GM21526 (cell line): ENCODE measurements around the gene SCNN1A.
"Not testable (repeated sequence)": the region's sequence is repeated elsewhere in the genome, so short reads cannot be mapped to it uniquely, and the experiment has no call there.

Source experiments
- ATAC-seq: cut with Tn5 transposase; IDR thresholded peaks from one replicate; pipeline ENCODE4 v1.9.1; 2021; ENCODE audit warnings: moderate library complexity; ENCODE audit not compliant: unreplicated experiment, low FRiP score

The SCNN1A gene

DNA sequence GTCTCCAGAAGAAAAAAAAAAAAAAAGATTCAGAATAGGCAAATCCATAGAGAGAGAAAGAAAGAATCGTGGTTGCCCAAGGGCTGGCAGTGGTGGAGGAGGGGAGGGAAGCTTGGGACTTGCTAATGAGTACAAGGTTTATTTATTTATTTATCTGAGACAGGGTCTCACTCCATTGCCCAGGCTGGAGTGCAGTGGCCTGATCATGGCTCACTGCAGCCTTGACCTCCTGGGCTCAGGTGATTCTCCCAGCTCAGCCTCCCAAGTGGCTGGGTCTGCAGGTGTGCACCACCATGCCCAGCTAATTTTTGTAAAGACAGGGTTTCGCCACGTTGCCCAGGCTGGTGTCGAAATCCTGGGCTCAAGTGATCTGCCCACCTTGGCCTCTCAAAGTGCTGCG, 23.7 kb downstream of the SCNN1A start:
- ATAC-seq: no peak

DNA sequence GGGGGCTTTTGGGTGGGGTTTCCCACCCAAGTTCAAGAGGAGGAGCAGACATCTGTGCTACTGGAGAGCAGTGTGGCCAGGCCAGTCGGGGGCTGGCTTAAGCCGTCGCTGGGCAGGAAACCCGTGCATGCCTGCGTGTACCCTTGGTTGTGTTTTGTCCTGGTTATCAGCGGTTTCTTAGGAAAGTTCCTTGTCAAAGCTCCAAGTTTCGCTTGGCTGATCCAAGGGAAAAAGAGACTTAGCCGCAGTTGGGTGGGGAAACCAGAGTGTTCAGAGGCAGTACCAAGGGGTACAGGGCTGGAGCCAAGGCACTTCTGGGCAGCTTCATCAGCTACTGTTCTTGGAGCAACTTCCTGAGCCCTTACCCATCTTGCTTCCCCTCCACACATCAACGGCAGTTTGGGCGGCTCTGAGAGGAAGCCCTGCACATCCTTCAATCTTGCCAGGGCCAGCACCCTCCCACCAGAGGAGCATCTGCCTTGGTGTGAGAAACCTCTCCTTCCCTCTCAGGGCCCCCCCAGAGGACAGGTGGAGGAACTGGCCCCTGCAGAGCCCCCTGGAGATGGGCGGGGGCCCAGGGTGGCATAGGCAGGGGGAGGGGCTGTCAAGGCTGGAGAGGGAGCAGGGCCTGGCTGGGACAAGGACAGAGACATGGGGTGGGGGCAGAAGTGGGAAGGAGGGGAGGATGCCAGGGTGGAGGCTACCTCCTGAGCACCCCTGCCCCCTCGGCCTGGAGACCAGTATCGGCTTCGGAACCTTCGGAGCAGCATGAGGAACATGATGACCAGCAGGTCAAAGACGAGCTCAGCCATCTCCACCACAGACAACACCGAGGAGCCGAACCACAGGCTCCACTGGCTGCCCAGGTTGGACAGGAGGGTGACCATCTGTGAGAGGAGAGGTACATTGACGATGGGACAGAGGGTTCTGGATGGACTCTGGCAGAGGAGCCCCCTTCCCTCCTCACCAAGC, 27.7 kb downstream of the SCNN1A start:
- ATAC-seq: no peak

DNA sequence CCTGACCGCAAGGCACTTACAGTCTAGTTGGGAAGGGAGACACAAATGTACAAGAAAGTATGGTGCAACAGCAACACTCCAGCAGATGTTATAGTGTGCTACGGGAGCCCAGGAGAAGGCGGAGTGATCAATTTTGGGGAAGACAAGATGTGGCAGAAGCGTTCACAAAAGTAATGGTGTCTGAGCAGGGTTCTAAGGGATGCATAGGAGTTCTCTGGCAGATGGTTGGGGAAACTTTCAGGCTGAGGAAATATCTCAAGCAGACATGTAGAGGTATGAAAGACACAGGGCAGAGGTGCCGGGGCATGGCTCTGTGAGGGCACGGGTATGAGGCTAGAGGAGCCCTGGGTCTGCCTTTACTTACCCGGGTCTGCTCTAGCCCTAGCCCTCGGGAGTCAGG, 28.4 kb downstream of the SCNN1A start:
- ATAC-seq: no peak

DNA sequence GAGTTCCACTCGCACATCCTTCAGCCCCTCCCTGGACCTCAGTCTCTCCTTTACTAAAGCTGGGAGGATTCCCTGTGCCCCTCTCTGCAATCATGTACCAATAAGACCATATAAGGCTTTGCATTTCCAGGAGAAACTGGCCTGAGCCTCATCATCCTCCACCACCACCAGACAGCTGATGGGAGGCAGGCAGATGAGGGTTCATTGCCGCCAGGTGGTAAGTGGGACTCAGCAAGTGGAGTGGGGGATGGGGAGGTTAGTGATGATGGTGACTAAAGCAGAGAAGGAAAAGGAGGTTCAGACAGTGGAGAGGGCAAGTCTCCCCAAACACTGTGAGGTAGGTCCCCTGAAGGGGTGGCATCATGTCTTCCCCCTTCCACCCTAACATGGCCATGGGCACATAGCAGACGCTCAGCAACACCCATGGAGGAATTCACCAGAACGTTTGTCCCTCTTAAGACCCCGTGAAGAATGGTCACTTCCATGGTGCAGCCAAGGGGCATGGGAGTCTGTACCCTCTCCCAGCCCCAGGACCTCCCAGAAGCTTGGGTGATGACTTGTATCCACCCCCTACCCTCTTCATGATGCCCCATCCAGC, 29.0 kb downstream of the SCNN1A start:
- no peak for ATAC-seq

DNA sequence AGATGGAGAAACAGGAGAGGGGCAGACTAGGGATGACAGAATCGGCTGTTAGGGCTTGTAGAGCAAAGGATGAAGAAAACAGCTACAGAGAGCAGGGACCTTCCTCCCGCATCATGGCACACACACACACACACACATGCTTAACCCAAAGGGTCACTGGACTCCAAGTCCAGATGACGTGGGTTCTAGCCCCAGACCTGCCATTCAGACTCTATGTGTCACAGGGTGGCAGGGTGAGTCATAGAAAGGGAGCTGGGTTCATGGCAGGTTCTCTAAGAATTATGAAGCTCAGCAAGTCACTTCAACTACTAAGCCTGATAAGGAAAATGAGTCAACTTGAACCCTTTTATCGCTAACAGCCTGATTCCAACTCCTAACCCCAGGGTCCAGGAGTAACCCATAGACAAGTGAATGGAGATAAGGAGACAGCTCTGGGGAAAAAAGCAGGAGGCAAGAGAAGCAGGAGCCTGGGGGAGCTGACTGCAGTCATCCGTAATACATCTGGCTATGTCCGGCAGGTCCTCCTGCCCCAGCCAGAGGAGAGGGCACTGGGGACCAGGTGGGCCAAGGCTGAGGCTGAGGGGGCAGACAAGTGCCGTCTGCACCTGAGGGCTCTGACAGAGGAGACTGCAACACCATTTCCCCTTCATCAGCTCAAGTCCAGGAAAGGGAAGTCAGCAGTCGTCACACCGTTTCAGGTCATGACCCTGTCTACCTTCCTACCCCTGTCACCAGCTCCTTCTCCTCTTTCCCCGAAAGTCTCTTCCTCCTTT, 29.9 kb downstream of the SCNN1A start:
- ATAC-seq: no peak

DNA sequence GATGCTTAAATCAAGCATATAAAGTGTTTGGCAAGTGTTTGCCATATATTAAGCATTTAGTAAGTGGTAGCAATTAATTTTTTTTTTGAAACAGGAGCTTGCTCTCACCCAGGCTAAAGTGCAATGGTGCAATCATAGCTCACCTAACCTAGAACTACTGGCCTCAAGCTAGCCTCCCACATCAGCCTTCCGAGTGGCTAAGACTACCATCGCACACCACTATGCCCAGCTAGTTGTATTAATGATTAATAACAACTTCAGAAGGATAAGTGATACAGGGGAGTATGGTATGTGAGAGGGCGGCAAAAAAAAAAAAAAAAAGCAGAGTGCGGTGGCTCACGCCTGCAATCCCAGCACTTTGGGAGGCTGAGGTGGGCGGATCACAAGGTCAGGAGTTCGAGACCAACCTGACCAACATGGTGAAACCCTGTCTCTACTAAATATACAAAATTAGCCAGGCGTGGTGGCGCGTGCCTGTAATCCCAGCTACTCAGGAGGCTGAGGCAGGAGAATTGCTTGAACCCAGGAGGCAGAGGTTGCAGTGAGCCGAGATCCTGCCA, 31.2 kb downstream of the SCNN1A start:
- ATAC-seq: not testable (repeated sequence)

DNA sequence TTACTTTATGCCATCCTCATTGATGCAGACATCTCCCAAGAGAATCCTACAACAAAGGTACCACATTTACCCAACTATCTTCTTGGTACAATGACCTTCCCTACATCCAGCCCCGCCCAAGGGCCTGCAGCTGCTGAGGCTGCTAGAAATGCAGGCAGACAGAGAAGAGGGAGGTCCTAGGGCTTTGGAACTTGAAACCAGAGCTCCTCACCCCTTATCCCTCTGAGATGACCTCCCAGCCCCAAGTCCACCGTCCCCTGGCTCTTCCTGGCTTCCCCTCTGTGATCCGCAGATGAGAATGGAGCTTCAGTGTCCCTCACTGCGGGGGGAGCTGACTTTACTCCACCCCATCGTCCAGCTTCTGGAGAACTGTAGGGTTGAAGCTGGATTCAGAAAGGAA, 31.8 kb downstream of the SCNN1A start:
- no peak for ATAC-seq

DNA sequence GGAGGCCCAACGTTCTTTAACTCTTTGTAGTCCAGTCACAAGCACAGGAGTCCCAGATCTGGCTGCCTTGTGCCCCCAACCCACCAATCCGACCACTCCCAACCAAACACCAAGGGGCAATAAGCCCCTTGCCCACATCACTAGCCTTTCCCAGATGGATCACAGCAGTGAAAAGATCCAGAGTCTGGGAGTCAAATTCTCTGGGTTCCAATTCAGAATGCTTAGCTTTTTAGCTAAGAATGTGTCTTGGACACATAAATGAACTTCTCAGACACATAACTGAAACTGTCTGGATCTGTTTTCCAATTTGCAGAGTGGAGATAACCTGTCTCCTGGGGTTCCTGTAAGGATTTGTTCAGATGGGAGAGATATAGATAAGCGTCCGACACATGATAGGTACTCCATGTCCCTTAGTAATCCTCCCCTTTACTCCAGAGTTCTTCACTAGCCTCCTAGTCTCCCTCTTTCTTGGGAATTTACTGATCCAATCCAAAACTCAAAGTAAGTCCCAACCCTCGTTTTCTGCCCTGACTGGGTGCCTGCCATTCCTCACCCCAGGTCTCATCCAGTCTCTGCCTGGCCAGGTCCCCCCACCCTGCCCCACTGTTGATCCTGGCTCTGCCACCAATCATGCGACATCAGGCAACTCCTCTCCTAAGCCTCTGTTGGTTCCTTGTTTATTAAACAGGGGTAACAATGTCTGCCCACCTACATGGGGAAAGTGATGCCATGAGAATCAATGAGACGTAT, 33.0 kb downstream of the SCNN1A start:
- ATAC-seq: no peak

DNA sequence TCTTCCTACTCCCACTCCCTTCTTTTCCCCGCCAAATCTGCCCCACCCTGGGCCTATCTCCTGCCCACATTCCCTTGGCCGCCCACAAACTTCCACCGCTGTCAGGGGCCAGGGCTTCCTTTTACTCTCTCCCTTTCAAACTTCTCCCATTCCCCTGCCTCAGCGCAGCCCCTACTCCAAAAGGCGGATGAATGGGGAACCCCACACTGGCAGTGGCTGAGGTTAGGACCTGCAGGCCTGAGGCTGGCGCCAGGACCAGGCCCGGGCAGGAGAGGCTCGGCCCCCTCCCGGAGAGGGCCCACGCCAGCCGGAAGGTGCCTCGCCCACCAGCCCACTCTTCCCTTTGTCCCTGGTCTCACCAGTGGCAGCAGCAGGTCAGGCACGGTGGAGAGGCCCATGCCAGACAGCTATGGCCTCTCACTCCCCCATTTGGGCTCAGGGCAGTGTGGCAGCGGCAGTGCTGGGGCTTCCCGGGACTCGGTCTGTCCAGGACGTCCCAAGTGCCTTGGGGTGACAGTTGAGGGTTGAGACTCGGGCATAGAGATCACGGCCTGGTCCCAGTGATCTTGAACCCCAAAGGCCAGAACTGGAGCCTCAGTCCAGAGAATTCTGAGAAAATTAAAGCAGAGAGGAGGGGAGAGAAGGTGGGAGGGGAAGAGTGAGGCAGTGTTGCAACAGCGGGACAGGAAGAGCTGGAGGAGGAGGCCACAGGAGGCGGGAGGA, 33.8 kb downstream of the SCNN1A start, which contains the start of gene TNFRSF1A:
Gene TNFRSF1A, minus strand, starts transcription at position 660 of the 723 bp plus-strand sequence. Its CDS starts 262 bp downstream, at position 398.
- no peak for ATAC-seq

DNA sequence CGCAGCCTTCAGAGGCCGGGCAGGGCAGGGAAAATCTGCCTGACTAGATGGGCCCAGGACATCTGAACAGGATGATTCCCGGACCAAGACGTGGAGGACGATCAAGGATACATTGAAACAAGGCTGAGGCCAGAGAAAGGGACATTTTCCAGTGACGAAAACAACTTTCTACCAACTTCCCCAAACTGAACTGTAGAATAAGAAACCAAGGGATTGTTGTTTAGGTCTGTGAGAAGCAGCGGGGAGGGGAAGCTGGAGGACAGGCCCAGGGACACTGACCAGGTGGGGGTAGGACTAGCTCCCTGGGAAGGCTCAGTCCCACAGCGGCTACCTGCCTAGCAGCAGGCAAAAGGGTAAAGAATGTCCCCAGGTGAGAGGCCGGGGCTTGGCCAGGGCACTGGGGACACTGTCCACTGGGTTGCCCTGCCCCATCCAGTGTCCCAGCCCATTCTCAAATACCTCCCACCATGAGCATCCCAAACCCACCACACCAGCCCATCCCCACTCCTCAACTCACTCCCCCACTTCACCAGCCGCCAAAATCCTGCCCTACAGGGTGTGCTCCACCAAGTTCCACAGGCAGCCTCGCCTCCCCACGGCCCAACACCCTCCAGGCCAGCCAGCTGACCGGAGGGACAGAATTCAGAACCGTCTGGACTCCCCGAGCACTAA, 34.5 kb downstream of the SCNN1A start:
- ATAC-seq: no peak

DNA sequence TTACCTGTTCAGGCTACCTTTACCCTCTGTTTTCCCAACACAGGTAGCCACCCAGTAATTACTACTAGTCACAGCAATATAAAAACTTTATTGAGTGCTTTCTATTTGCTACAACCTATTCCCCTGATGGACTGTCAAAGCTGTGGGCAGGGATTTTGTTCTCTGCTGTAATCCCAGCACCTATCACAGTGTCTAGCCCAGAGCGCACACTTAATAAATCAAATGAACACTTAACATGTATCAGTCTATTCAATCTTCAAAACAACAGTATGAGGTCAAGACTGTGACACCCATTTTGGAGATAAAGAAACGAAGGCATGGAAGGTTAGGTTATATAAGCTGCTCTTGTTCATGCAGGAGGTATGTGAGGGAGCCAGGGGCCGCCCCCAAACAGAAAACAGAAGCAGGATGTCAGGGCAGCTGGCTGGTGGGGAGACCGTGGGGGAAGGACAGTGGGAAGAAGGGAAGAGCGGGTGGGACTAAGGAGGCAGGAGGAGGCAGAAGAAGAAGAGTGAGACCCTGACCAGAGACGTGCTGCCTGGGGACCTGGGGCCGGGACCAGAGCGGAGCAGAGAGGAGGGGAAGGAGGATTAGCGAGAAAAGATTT, 35.2 kb downstream of the SCNN1A start:
- no peak for ATAC-seq

DNA sequence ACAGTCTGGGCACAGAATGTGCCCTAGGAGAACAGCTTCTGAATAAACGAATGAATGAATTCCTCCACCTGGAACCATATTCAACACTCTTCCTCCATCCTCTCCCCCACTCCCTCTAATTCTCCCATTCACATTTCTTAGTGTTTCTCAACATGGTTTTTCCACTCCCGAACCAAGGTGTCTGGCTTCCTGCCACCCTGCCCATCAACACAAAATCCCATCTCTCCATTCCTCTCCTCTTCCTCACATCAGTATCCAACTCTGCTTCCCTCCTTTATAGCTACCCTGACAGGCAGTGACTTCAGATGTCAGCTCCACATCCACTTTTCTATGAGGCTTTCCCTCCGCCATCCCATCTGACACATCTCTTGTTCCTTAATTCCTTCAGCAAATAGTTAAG, 36.4 kb downstream of the SCNN1A start:
- no peak for ATAC-seq

DNA sequence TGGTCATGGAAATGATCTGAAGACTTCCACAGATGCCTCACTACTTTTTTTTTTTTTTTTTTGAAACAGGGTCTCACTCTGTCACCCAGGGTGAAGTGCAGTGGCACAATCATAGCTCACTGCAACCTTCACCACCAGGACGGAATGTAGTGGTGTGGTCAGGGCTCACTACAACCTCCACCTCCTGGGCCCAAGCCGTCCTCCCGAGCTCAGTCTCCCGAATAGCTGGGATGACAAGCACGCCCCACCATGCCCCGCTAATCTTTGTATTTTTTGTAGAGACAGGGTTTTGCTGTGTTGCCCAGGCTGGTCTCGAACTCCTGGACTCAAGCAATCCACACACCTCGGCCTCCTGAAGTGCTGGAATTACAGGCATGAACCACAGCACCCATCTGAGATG, 36.8 kb downstream of the SCNN1A start:
- ATAC-seq: not testable (repeated sequence)

DNA sequence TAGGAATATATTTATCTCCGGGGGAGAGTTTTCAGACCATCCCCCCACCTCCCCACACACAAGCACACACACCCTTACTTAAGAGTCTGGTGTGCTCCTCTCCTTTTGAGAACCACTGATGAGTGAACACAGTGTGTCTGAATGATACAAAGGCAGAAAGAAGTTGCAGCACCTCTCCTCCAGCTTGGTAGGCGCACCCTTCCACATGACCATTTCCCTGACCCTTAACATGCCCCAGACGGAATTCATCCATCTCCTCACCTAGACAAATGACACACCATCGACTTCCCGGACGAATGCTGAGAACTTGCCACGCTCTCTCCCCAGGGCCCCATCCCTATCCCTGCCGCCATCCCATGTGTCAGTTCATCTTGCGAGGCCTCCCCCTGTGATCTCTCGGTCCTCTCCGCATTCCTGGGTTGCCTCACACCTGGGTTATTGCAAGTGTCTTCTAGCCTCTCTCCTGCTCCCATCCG, 37.4 kb downstream of the SCNN1A start:
- no peak for ATAC-seq

DNA sequence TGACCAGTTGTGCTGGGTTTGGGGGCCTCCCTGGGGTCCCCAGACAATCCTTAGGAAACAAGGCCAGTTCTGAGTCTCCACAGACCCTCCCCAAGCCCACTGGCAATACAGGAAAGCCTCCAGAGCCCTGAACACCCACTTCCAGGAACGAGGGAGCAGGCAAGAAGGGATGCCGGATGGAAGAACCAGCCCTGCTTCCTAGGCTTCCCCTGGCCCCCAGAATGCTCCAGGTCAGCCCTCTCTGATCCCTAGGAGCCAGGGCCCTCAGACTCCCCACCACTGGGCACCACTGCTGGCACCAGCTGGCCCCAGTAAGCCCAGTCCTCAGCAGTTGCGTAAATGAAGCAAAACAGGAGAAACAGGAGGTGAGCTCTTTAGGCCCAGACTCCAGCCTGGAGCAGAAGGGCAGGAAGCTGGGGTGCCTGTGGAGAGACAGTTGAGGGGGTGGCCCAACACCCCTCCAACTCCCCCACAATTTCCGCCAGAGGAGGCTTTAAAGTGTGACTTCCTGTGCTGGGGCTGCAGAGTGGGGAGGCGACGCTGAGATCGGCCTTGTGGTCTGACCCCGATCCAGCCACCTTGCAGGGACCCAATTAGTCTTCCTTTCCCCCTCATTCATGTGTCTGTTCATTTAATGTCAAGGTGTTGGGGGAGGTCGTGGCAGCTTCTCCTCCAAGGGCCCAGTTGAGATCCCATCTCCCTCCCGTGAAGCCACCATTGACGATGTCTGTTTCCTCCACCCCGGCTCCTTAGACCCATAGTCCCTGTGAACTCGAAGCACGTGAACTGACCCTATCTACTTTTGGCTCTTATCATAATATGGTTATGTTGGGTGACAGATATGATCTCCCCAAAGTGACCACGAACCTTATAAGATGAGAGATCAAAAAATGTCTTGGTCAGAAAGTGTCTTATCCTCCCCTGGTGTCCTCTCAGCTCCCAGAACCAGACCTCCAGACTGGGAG, 38.2 kb downstream of the SCNN1A start:
- no peak for ATAC-seq

DNA sequence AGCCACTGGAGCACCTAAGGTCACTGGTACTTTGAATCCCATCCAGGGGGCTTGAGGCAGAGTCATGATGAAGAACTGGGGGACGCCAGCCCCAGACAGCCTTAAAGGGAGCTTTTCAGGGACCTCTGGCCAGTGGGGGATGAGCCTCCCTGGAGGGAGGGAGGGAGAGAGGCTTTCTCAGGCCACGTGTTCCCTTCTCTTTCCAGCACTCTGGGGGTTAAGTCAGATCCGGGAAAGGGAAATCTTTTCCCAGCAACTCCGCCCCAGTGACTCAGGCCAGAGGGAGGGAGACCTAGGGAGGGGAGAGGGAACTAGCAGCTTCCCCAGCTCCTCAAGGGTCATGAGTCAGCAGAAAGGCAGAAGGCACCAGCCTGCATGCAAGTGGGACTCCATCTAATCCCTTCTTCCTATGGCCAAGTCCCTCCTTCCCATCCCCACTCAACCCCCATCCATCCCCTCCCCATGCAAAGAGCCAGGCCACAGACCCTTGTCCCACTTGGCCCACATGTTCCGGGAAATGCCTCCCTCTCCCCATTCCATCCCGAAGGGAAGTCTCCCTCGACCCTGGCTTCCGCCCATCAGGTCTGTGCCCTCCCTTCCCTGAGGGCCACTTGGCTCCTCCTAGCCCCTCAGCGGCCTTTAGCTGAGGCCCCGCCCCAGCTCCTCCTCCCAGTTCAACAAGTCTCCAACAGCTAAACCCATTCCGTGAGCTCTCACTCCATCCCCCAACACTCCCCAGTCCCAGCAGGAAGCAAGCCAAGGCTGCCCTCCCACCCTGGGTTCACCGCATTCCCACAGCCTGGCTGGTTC, 39.1 kb downstream of the SCNN1A start:
- ATAC-seq: no peak
